ENCODE results near the gene TSR1. TPM values are rescaled to one million over a fixed set of nuclear protein-coding genes. Genes with fewer than 3 reads are reported as not detected.
A peak's percentile ranks its signal among the peaks of the same experiment; 100 is the strongest.

The TSR1 gene
- total and polyA plus RNA-seq, 2 donors (not counting 1 experiment from before 2014, with no cell fraction given), result 10.2 to 31.5 TPM

DNA sequence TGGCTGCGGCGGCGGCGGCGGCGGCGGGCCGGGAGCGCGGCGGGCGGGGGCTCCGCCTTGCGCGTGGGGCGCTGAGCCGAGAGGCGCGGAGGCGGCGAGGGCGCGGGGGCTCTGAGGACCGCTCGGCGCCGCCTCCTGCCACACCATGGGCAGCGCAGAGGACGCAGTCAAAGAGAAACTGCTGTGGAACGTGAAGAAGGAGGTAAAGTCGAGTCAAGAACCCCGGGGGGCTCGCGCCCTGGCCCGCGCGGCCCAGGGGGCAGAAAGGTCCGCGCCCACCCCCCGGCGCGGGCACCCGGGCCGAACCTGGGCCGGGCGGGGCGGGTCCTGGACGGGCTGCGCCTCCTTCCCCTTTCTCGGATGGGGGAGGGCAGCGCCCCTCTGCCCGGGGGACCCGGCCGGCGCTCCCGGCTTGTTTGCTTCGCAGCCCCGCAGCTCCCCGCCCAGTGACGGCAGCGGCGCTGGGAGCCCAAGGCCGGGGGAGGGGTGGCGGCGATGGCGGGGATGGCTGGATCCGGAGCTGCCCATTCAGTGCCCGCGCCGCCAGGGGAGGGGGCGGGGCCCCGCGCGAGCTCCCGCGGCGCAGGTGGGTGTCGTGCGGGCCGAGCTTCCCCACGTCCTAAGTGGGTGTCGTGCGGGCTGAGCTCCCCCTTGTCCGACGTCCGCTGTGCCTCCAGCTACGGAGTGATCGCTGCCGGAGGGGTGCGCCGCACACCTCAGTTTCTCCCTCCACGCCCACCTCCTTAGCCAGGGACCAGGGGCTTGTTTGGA, 1.5 kb upstream of the TSR1 start:
- POLR2A ChIA-PET, result interaction anchor here (1.3 kb wide), 1 partner anchor 56 kb away, joined by 3 read pairs; no protein-coding TSS in a partner anchor

More for the DNA sequence above, 1.5 kb upstream of the TSR1 start:
- H3K4me3 ChIP-seq (ENCODE audit: control extremely low read depth in 1 of 5, extremely low read depth in 1 of 5, insufficient read depth in 1 of 5, low read depth in 2 of 5, low read length in 4 of 5), result peak overlapping the region; percentile 31 to 84 (median 81)
- H3K4me1 ChIP-seq (ENCODE audit: control insufficient read depth in 2 of 2, insufficient read depth in 2 of 2, low read length in 2 of 2), result peaks cover 9 to 25% of the 10 kb centered on the region in 2 donors
- no peaks in the 10 kb centered on the region for H3K9me3 Mint-ChIP-seq (ENCODE audit: insufficient read depth)
- H3K4me1 Mint-ChIP-seq, result peaks cover 24% of the 10 kb centered on the region
- H3K27ac ChIP-seq (ENCODE audit: low read length in 2 of 2), result peak overlapping the region; percentile 6 to 64
- no peaks in the 10 kb centered on the region for H3K27me3 Mint-ChIP-seq
- ATAC-seq (ENCODE audit: low read depth) (peak; percentile 48), DNase-seq (peak; percentile 73)
- H3K9me3 ChIP-seq (ENCODE audit: control extremely low read depth in 1 of 3, control insufficient read depth in 2 of 3, insufficient read depth in 1 of 3, low read length in 2 of 3), result no peaks in the 10 kb centered on the region
- peak overlapping the region; percentile 69 for H3K9ac ChIP-seq (ENCODE audit: low read length)
- peaks cover 27% of the 10 kb centered on the region for H3K79me2 ChIP-seq (ENCODE audit: control insufficient read depth, insufficient read depth, low read length)
- WGBS (ENCODE audit: insufficient coverage), result under 1% methylated on average over 82 of the region's 92 CpGs
- H3K4me2 ChIP-seq (replicated peaks; ENCODE audit: low read depth, low read length, poor library complexity, severe bottlenecking), result peak overlapping the region; percentile 98
- peak overlapping the region; percentile 80 for H3K27ac Mint-ChIP-seq
- H3K4me3 Mint-ChIP-seq, result peak overlapping the region; percentile 100
- intact Hi-C loops (cut with micrococcal nuclease), result loop anchor here (2.0 to 5.0 kb wide), 3 partner anchors 55 to 375 kb away; partner anchors contain the start of gene CLUH
- H2AFZ ChIP-seq (ENCODE audit: insufficient read depth, low read depth, low read length, poor library complexity, severe bottlenecking), result peak overlapping the region; percentile 77
- peaks cover 0 to 25% of the 10 kb centered on the region in 2 experiments for H3K36me3 ChIP-seq (replicated peaks in 1 of 2; ENCODE audit: control extremely low read depth in 1 of 2, control insufficient read depth in 1 of 2, extremely low read depth in 1 of 2, insufficient read depth in 2 of 2, low read length in 1 of 2)
- no peaks in the 10 kb centered on the region for H4K20me1 ChIP-seq (ENCODE audit: control insufficient read depth, insufficient read depth, low read length, poor library complexity, severe bottlenecking)
- TF ChIP-seq, protein P1, sequence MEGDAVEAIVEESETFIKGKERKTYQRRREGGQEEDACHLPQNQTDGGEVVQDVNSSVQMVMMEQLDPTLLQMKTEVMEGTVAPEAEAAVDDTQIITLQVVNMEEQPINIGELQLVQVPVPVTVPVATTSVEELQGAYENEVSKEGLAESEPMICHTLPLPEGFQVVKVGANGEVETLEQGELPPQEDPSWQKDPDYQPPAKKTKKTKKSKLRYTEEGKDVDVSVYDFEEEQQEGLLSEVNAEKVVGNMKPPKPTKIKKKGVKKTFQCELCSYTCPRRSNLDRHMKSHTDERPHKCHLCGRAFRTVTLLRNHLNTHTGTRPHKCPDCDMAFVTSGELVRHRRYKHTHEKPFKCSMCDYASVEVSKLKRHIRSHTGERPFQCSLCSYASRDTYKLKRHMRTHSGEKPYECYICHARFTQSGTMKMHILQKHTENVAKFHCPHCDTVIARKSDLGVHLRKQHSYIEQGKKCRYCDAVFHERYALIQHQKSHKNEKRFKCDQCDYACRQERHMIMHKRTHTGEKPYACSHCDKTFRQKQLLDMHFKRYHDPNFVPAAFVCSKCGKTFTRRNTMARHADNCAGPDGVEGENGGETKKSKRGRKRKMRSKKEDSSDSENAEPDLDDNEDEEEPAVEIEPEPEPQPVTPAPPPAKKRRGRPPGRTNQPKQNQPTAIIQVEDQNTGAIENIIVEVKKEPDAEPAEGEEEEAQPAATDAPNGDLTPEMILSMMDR (IDR thresholded peaks at IDR 0.05), result no peak
- no peak for TF ChIP-seq EZH2 (IDR thresholded peaks at IDR 0.05; ENCODE audit: borderline replicate concordance, insufficient read depth, low read depth, low read length, poor library complexity, severe bottlenecking)
- H3K27me3 ChIP-seq (replicated peaks in 1 of 4; ENCODE audit: control extremely low read depth in 1 of 4, control insufficient read depth in 3 of 4, insufficient read depth in 4 of 4, low read length in 3 of 4), result no peaks in the 10 kb centered on the region
- CTCF ChIA-PET, result interaction anchor here (0.9 to 3.7 kb wide), 4 partner anchors 13 to 78 kb away, joined by 3 to 21 read pairs (median 7); no protein-coding TSS in a partner anchor

Measured in B cell (primary cell).